GM13976 (cell line): ENCODE measurements around the gene PRLR.

Experiments used
- DNase-seq: peaks from one replicate; pipeline ENCODE4 v3.0.0; 2012; ENCODE audit warnings: low spot score
- CTCF ChIP-seq: IDR thresholded peaks from 2 replicates; pipeline ENCODE4 v1.5.1; 2012; ENCODE audit warnings: borderline replicate concordance, mild to moderate bottlenecking; ENCODE audit not compliant: insufficient read depth; ENCODE audit errors: extremely low read depth, missing control alignments, control extremely low read depth
- in situ Hi-C: fragments of 300-500 bp; cut with MboI; formaldehyde crosslinking; loops from one replicate; pipeline ENCODE4 v1.12.0; 2022; ENCODE audit warnings: low sequenced_read_pairs, mixed read lengths, inconsistent platforms; ENCODE audit not compliant: unreplicated experiment

Gene PRLR

DNA sequence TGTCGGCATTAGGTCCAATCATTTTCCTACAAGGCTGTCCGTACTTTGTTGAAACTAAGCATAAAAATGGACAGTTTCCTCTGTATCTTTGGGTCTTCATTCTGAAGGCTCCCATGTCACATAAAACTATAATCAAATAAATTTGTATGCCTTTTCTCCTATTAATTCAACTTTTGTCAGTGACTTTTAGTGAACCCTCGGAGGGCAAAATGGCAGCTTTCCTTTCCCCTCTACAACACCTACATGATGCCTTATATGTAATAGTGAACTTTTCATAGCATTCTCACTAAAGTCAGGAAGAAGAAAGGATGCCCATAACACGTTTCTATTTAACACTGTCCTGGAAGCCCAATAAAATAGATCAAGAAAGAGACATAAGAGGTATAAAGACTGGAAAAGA lies 177.4 kb downstream of the PRLR start:
- in situ Hi-C loops = no loop called here
- no peak for TF ChIP-seq CTCF
- no peak for DNase-seq

DNA sequence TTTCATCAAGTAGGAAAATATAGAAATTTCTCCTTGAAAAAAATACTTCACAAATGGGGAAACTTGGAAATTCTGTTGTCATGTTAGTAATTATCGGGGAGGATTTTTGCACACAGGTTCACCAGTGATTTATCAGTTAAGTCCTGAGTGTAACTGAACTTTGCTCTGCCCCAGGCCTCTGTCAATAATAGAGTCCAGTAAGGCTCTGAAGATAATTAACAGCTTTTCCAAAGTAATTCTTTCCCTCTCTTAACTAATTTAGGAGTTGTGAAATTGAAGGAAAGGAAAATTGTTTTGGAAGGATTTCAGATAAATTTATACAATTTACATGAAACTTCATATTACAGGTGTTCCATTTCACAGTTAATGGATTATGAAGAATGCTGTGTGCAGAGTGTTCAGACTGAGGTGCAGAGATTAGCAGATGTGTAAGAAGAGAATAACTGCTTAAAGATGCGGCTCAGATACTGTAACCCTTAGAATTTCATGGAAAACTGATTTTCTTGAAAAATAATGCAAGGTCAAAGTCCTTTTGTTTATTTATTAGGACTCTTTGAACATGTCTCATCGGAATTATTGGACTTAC lies 179.7 kb downstream of the PRLR start:
- DNase-seq = no peak
- in situ Hi-C loops = no loop called here
- no peak for TF ChIP-seq CTCF

DNA sequence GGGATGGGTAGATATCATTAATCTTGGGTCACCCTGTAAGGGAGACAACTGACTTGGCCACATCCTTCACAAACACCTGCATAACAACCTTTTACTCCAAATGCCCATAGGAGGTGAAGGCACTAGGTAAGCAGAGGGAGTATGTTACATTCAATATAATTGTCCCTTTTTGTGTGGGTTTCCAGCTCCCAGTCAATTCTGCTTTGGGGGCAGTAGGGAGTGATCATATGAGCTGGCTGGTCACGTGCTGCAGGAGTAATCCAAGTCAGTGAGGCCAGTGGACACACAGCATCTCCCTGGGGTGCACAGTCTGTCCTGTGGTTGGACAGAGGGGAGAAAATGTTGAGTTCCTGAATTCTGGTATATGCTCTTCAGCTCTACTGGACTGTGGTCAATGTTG lies 181.4 kb downstream of the PRLR start:
- in situ Hi-C loops = no loop called here
- DNase-seq = no peak
- TF ChIP-seq CTCF = no peak

DNA sequence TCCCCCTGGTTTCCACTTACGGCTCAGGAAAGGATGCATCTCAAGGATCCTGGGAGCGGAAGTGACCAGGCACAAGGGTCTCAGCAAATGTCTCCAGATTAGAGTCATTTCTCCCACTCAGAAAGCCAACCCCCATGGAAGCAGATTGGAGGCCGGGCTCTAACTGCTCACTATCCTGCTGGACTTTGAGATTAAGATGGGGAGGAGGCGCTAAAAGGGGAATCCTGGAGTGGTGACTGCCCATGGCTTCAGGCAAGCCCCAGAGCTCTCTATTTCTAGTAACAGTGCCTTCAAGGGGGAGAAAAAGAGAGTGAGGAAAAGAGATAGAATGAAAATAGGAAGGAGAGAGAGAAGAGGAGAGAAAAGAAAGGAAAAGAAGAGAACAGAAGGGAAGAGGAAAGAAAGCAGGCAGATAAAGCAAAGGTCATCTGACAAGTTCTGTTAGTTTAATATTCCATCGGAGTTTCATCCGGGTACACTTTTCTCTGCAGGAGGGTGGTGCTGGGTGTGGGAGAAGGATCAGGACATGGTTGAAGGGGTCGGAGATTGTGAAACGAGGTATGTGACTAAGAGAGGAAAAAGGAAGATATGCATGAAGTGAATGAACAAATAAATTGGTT lies 182.4 kb downstream of the PRLR start, which contains the start of gene AGXT2:
AGXT2 (minus strand) TSS at position 165 of the 620 bp plus-strand sequence; CDS start at position 108, 57 bp downstream.
- TF ChIP-seq CTCF = no peak
- no peak for DNase-seq
- in situ Hi-C loops = no loop called here

DNA sequence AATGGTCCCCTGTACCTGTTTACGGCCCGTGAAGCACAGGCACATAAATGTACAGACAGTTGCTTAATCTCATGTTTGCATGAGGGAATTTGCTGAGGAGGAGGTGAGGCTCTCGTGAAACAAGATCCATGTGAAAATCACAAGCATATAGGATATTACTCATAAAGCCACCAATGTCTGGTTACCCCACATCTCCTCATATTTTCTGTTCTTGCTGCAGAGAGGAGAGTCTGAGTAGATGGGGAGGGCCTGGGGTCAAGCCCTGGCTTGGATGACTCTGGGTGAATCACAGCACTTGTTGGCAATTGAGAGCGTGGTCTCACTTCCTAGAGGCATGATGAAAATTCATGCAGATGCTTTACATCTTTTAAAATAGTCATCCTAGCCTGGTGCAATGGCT lies 183.5 kb downstream of the PRLR start:
- TF ChIP-seq CTCF = no peak
- no peak for DNase-seq
- in situ Hi-C loops = no loop called here

- no peak for TF ChIP-seq CTCF
- in situ Hi-C loops = no loop called here
- DNase-seq = no peak
Measured at GRCh38 chr5:35045280-35045679, 185.0 kb downstream of the PRLR start.
